Measurements from ENCODE around the gene CEP89.
A peak's percentile ranks its signal among the peaks of the same experiment; 100 is the strongest.

Gene CEP89

DNA sequence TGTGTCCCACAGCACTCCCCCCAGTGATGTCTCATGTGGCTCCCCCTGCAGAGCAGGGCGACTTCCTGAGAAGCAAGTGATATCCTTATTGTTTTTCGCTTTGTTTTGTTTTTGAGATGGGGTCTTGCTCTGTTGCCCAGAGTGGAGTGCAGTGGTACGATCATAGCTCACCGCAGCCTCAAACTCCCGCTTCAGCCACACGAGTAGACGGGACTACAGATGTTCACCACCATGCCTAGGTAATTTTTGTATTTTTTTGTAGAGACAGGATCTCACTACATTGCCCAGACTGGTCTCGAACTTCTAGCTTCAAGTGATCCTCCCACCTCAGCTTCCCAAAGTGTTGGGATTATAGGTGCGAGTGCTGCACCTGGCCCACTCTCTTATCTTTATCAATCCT is 5.0 kb downstream of the CEP89 start:
- no peak for DNase-seq (ENCODE audit: low read depth)

DNA sequence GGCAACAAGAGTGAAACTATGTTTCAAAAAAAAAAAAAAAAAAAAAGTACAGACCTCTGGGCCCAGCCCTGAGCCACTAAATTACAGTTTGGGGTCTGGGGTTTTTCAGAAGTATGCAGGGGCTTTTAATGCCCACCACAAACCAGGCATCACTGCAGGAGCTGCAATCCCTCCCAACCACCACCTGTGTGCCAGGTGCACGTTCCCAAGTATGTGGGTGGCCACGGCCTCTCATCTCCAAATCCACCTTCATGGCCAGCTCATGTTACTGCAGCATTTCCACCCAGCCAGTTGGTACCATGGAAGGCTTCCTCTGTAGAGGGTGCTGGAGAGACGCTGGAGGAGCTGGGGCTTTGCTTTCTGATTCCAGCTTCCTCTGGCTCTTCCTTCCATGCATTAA is 26.5 kb downstream of the CEP89 start:
- no peak for DNase-seq (ENCODE audit: low read depth)

DNA sequence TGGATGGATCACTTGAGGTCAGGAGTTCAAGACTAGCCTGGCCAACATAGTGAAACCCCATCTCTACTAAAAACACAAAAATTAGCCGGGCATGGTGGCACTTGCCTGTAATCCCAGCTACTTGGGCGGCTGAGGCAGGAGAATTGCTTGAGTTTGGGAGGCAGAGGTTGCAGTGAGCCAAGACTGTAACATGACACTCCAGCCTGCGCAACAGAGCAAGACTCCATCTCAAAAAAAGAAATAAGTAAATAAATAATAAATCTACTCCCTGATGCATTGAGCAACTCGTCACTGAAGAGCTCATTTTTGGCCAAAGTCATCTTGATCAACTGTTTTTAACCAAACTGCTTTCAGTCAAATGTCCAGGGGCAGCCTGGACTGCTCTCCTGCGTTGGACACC is 30.5 kb downstream of the CEP89 start:
- DNase-seq (ENCODE audit: low read depth) = peak; percentile 31

DNA sequence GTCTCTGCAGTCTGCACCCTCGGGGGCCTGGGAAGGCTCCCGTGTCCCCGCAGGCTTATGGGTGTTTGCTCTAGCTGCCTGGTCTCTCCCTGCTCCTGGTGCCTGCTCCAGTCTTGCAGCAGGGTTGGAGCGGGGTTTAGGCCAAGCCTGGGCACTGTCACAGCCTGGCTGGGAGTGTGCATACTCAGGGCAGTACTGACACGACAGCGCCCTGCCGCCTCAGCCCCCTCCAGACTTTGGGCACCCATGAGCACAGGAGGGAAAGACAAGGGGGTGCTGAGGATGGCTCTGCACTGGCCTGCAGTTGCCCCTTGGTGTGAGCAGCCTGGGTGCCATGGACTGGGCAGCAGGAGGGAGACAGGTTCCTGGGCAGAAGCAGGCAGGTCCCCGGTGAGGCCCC is 35.7 kb downstream of the CEP89 start:
- DNase-seq (ENCODE audit: low read depth) = no peak

DNA sequence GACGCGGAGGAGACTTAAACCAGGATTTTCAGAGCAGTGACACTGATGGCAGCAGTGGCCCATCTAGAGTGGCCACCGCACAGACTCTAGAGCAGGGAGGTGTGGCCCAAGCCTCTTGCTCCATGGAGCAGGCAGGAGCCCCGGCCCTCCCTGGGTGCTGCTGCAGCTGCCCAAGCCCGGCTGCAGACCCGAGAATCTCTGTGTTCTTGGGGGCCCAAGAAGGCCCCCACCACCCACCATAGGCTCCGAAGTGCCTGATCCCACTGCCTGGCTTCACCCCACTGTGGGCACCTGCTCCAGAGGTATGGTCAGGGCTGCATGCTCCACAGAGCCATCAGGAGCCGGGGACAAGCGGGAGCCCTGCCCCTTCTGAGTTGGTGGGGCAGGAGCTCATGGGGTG is 36.1 kb downstream of the CEP89 start:
- no peak for DNase-seq (ENCODE audit: low read depth)

DNA sequence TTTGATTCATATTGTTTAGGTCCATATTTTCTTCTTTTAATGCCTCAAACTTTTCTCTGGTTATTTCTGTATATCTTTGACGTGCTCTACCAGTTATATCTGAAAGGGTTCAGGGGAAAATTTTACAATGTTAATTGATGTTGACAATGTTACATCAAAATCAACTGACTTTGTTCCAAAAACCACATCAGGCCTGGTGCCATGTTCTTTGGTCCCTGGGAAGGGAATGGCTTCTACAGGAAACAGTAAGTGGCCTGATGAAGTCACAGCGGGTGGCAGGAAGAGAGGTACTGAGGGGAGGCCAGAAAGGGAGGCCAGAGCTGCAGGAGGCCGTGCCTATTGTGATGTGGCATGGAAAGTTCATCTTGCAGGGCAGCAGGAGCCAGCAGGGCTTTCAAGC is 38.2 kb downstream of the CEP89 start:
- no peak for DNase-seq (ENCODE audit: low read depth)

DNA sequence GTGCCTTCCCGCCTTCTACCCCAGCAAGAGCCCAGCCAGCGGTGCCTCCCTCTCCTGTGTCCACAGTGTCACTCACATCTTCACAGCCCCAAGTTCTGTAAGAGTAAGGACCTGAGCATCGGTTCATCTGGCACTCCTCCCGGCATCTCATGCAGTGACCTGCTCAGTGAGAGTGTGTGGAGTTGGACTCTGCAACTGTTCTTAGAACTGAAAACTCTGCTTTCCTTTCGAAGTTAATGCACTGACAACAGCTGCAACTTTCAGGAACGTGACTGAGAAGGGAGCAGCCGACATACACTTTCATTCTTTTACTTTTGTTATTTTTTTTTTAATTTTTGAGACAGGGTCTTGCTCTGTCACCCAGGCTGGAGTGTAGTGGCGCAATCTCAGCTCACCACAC is 41.2 kb downstream of the CEP89 start:
- no peak for DNase-seq (ENCODE audit: low read depth)

DNA sequence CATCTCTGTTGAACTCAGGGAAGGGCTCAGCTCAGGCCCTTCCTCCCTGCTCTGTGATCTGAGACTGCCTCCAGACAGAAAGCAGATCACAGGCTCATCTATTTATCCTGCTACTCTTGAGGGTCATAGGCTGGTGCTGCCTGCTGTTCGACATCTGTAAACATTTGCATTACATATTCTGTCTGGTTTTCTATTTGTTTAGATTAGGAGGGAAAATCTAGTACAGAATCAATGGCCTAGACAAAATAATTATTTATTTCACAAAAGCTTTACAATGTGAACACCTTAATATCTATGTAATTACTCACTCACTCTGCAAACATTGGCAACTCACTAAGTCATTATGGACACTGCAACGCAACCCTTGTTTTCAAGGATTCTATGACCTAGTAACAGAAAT is 43.0 kb downstream of the CEP89 start:
- no peak for DNase-seq (ENCODE audit: low read depth)

DNA sequence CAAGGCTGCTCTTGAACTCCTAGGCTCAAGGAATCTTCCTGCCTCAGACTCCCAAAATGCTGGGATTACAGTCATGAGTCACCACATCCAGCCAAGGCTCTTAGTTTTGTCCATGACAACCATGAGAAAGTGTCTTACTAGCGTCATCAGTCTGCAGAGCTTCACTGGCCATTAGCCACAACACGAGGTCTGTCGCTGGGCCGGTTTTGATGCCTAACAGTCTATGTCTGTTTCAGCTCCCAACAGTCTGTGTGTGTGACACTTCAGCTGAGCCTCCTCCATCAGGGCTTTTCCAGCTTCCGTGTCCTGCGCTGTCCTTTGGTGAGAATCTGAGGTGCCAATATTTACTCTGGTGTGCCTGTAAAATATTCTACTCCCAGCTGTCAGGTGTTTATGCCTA is 47.6 kb downstream of the CEP89 start:
- DNase-seq (ENCODE audit: low read depth) = no peak

DNA sequence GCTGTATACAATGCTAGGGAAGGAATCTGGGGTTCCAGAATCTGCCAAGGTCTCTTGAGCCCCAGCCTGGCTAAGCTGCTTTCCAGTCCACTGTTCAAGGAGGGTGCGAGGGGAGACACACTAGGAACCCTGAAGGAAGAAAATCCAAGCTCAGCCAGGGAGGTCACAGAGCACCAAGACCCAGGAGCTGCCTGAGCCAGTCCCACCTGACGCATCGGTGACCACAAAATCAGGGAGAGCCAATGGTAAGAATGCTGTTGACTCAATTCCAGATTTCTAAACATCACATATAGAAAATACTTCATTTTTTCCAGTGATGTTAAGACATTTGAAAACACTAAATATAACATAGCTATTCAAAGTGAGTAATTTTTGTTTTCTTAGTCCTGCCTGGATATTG is 50.1 kb downstream of the CEP89 start:
- no peak for DNase-seq (ENCODE audit: low read depth)

DNA sequence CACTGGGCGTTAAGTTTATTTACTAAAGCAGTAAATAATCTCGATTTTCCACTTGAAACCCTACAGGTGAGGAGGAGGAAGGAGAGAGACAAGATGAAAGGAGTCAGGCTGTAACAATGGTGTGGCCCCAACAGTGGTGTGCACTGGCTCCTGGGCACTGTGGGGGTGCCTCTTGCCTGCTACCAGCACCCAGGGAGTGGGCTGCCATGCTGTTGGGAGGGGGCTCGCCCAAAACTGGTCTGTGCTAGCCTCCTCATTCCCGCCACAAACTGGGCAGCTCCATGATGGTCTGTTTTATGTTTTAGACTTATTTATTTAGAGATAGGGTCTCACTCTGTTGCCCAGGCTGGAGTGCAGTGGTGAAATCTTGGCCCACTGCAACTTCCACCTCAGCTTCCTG is 52.4 kb downstream of the CEP89 start:
- no peak for DNase-seq (ENCODE audit: low read depth)

DNA sequence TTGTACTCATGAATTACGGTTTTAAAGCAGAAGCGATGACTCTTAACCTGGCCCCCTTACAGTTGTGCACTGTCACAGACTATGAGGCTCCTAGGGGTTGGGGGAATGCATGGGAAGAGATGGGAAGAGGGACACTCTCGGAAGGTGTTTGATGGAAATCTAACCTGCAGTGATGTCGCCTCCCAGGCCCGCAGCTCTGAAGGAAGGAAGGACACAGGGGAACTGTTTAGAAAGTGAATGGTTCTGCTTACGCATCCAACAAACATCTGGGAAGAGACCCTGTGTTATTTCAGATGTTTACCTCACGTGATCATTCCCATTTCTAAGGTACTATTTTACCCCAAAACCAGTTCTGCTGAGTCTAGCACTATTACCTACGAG is 54.2 kb downstream of the CEP89 start:
- DNase-seq (ENCODE audit: low read depth) = no peak

DNA sequence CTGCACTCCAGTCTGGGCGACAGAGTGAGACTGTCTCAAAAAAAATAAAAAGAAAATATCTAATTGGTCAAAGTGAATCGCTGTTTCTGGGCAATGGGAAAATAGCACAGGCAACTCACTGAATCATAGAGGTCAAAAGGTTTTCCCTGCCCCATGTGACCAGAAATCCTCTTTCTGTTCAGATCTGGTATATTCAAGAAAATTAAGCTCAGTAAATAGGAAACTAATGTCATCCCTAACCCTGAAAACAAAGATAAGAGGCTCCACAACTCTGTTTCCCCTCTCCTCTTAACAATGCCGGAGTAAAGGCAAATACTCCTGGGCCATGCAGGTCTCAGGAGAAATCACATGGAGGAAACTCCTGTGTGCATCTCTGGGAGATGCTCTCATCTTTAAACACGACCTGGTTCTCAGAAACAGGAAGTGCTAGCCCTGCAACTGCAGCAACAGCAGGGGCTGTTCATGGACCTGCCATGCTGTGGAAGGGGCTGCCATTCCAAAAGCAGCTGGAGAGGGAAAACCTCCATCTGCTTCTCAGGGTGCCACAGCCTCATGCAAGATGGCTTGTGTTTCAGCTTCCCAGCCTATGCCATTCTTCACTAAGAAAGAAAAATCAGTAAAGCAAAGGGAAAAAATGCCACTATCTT is 54.7 kb downstream of the CEP89 start:
- DNase-seq (ENCODE audit: low read depth) = no peak

DNA sequence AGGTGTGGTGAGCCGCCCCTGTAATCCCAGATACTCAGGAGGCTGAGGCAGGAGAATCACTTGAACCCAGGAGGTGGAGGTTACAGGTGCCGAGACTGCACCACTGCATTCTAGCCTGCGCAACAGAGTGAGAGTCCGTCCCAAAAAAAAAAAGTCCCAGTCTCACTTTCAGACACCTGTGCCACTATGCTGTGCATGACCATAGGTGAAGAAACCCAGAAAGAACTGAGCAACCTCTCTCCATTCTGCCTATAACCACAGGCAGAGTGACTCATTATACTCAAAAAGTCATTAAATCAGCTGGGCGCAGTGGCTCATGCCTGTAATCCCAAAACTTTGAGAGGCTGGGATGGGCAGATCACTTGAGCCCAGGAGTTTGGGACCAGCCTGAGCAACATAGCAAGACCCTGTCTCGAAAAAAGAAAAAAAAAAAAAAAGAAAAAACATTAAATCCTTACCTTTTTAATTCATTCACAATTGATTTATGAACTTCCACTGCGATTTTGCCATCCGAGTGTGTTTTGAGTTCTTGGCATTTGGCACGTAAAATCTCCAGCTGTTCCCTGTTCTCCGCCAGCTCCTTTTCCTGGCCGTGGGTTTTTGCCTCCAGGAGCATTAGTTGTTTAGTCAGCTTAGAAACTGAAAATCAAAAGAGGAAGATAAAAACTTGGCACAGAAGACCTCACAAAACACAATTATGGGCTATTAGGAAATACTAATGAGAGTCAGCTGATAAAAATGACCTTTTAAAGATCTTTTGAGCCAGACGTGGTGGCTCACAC is 56.7 kb downstream of the CEP89 start:
- DNase-seq (ENCODE audit: low read depth) = no peak

DNA sequence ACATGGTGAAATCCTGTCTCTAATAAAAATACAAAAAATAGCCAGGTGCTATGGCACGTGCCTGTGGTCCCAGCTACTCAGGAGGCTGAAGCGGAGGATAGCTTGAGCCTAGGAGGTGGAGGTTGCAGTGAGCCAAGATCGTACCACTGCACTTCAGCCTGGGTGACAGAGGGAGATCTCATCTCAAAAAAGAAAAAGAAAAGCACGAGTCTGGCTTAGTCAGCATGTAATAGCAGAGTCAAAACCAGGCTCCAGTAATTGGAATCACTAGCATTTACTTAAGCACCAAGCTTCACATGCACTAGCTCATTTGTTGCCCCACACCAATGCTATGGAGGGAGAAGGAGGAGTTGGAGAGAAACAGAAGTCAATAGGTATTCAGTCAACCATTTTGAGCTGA is 60.3 kb downstream of the CEP89 start:
- DNase-seq (ENCODE audit: low read depth) = no peak

DNA sequence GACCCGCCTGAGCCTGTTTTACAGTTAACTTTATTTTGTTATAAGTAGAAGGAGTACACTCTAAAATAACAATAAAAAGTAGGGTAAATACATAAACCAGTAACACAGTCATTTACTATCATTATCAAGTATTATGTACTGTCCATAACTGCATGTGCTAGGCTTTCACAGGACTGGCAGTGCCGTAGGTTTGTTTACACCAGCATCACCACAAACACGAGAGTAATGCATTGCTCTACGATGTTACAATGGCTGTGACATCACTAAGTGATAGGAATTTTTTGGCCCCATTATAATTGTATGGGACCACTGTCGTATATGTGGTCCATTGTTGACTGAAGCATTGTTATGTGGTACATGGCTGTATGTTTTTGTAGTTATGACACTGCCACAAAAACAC is 60.9 kb downstream of the CEP89 start:
- no peak for DNase-seq (ENCODE audit: low read depth)

DNA sequence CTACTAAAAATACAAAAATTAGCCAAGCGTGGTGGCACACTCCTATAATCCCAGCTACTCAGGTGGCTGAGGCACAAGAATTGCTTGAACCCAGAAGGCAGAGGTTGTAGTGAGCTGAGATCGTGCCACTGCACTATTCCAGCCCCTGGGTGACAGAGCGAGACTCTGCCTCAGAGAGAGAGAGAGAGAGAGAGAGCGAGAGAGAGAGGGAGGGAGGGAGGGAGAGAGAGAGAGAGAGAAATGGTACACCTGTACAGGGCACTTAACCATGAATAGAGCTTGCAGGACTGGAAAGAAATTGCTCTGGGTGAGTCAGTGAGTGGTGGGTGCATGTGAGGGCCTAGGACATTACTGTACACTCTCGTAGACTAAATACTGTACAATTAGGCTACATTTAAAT is 61.7 kb downstream of the CEP89 start:
- DNase-seq (ENCODE audit: low read depth) = no peak

DNA sequence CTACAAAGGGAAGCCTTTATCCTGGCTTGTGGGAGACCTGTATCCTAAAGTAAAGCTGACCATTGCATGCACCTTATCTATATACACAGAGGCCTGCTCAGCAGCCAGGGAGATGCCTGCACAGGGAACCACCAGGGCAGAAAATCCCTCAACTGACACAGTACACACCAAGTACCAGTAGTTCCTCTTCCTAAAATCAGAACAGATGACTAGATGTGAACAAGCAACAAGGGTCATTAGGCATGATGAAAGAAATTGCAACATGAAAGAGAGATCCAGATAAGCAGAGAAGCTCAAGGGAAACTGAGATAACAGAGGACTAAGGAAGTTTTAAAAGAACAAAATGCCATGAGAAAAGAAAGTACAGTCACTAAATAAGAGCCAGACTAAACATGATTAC is 62.5 kb downstream of the CEP89 start:
- no peak for DNase-seq (ENCODE audit: low read depth)

DNA sequence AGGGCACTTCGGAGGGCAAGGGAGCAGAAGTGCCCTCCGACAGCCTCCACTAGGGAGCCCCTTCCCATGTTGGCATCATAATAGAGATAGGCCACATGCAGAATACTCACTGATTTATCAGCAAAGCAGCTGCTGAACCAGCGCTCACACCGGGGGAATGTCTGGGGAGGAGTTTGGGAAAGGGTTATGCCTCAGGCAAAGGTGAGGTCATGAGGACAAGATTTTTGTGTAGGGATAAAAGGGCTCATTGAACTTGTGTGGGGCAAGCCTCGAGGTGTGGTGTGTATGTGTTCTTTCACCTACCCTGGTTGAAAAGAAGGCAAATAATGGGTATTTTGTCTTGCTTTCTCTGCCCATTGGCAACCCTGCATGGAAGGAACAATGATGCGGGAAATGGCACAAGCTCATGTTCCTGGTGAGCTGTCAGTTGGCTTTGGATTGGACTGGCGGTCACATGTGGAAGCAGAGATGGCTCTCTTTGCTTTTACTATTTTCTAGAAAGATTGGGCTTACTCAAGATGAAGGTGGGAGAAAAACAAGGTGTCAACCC is 63.0 kb downstream of the CEP89 start:
- DNase-seq (ENCODE audit: low read depth) = no peak

DNA sequence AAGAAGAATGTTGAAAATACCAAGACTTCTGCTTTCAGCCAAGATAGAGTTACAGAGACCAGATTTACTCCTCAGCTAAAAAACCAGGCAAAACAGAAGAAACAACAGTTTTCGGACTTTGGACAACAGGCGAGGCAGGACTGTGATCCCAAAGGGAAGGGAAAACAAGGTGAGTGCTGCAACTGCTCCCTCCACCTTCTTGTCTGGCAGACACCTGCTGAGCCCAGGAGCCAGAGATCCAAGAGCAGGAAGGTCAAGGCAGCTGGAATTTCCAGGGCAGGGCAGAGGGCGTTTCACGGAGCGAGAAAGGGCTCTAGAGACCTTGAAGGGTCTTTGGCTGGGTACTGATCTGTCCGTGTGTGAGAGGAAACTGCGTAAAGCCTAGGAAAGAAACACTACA is 69.3 kb downstream of the CEP89 start:
- no peak for DNase-seq (ENCODE audit: low read depth)

DNA sequence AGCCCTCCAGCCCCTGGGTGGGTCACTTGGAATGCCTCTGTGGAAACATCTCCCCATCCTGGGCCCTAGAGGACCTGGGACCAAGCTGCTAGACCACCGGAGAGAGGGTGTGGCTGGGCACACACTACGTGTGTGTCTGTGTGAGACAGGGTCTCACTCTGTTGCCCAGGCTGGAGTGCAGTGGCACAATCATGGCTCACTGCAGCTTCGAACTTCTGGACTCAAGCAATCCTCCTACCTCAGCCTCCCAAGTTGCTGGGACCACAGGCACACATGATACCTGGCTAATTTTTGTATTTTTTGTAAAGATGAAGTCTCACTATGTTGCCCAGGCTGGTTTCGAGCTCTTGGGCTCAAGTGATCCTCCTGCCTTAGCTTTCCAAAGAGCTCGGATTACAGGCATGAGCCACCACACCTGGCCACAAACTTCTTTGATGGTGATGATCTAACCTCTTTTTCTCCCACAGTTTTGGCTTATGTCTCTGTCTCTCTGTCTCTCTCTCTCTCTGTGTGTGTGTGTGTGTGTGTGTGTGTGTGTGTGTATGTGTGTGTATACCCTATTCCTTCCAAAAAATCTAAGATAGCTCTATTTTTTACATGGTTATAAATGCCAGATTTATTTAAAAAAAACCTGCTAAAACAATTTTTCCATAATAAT is 70.1 kb downstream of the CEP89 start:
- DNase-seq (ENCODE audit: low read depth) = no peak

DNA sequence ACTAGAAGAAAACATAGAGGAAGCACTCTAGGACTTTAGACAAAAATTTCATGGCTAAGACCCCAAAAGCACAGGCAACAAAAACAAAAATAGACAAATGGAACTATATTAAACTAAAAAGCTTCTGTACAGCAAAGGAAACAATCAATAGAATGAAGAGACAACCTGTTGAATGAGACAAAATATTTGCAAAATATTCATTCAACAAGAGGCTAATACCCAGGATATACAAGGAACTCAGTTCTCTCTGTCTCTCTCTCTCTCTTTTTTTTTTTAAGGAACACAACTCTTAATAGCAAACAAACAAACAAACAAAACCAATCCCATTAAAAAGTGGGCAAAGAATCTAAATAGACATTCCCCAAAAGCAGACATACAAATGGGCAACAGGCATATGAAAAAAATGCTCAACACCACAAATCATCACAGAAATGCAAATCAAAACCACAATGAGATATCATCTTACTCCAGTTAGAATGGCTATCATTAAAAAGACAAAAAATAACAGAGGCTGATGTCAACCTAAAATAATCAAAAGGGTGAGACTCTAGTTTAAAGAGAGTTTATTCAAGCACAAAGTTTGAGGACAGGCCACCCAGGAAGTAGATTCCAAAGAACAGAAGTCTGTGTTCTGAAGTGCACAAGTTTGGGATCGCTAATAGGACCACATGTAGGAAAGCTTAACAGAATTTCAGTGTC is 75.1 kb downstream of the CEP89 start:
- no peak for DNase-seq (ENCODE audit: low read depth)

DNA sequence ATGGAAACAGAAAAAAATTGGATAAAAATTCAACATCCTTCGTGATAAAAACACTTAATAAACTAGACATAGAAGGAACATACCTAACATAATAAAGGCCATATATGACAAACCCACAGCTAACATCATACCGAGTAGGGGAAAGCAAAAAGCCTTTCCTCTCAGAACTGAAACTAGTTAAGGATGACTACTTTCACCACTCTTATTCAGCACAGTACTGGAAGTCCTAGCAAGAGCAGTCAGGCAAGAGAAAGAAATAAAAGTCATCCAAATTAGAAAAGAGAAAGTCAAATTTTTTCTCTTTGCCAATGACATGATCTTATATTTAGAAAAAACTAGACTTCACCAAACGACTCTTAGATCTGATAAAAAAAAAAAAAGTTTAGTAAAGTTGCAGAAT is 76.4 kb downstream of the CEP89 start:
- no peak for DNase-seq (ENCODE audit: low read depth)

All from stromal cell of bone marrow (primary cell).